ENCODE measurements around the gene DSG1. TPM values are rescaled to one million over a fixed set of nuclear protein-coding genes. Genes with fewer than 3 reads are reported as not detected.
A peak's percentile ranks its signal among the peaks of the same experiment; 100 is the strongest.

Gene DSG1
- total and polyA plus RNA-seq, 2 of the 13 experiments (the other 11 are each of a cell fraction or from before 2014, with no cell fraction given), result 0.04 TPM; not detected in 1

DNA sequence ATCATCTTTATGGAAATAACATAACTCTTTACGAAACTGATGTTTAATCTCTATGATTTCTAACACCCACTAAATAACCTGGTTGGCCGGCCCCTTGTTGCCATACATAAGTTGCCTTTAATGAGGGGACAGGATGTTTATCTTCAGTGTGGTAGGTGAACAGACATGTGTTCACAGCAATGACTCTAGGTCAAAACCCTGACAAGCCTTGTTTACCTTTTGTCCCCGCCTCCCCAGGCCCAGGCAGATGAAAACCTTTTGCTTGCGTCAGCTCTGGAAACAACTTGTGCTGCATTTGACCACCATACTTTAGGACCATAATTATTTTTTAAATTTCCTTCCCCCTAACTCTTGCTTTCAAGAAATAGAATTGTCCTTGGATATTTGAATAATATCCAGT is 55.7 kb downstream of the DSG1 start (continued):
- TF ChIP-seq ZNF446 (CRISPR knock-in tag; IDR thresholded peaks at IDR 0.05) (no peak), ZNF317 (CRISPR knock-in tag; IDR thresholded peaks at IDR 0.05) (0 out of 2 replicates have a peak, but pooled peaks have one; percentile 33), HDAC2 (CRISPR knock-in tag; IDR thresholded peaks at IDR 0.05) (0 out of 2 replicates have a peak, but pooled peaks have one; percentile 22), ETV5 (CRISPR knock-in tag; IDR thresholded peaks at IDR 0.05; ENCODE audit: borderline replicate concordance) (peak; percentile 73; the same call in 1 of the 2 replicates), NONO (IDR thresholded peaks at IDR 0.05) (no peak), NONO (CRISPR knock-in tag; conservative IDR thresholded peaks at IDR 0.05) (no peak), ISL2 (CRISPR knock-in tag; IDR thresholded peaks at IDR 0.05) (0 out of 2 replicates have a peak, but pooled peaks have one; percentile 32), CCAR2 (optimal IDR thresholded peaks at IDR 0.05; ENCODE audit: low read depth, low read length) (no peak), GTF3A (CRISPR knock-in tag; conservative IDR thresholded peaks at IDR 0.05) (no peak), ZFP90 (CRISPR knock-in tag; IDR thresholded peaks at IDR 0.05; ENCODE audit: borderline replicate concordance) (no peak), PHF20 (CRISPR knock-in tag; IDR thresholded peaks at IDR 0.05) (no peak), MED1 (CRISPR knock-in tag; IDR thresholded peaks at IDR 0.05) (peak; percentile 63), KLF16 (CRISPR knock-in tag; IDR thresholded peaks at IDR 0.05) (peak in 1 of 2 experiments; percentile 69; a peak in 1 of 4 replicates), ZNF775 (CRISPR knock-in tag; IDR thresholded peaks at IDR 0.05; ENCODE audit: borderline replicate concordance) (no peak), CSRNP1 (CRISPR knock-in tag; IDR thresholded peaks at IDR 0.05) (no peak), ZNF264 (CRISPR knock-in tag; IDR thresholded peaks at IDR 0.05) (no peak), TCF7L2 (IDR thresholded peaks at IDR 0.05; ENCODE audit: low read depth, low read length) (no peak), ZNF724P (CRISPR knock-in tag; IDR thresholded peaks at IDR 0.05; ENCODE audit: borderline replicate concordance) (no peak), IRF2 (CRISPR knock-in tag; IDR thresholded peaks at IDR 0.05) (peak; percentile 76)
- TF ChIP-seq, protein P1, sequence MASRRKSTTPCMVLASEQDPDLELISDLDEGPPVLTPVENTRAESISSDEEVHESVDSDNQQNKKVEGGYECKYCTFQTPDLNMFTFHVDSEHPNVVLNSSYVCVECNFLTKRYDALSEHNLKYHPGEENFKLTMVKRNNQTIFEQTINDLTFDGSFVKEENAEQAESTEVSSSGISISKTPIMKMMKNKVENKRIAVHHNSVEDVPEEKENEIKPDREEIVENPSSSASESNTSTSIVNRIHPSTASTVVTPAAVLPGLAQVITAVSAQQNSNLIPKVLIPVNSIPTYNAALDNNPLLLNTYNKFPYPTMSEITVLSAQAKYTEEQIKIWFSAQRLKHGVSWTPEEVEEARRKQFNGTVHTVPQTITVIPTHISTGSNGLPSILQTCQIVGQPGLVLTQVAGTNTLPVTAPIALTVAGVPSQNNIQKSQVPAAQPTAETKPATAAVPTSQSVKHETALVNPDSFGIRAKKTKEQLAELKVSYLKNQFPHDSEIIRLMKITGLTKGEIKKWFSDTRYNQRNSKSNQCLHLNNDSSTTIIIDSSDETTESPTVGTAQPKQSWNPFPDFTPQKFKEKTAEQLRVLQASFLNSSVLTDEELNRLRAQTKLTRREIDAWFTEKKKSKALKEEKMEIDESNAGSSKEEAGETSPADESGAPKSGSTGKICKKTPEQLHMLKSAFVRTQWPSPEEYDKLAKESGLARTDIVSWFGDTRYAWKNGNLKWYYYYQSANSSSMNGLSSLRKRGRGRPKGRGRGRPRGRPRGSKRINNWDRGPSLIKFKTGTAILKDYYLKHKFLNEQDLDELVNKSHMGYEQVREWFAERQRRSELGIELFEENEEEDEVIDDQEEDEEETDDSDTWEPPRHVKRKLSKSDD (CRISPR knock-in tag; IDR thresholded peaks at IDR 0.05; ENCODE audit: low read depth), result no peak
- TF ChIP-seq, protein P2, sequence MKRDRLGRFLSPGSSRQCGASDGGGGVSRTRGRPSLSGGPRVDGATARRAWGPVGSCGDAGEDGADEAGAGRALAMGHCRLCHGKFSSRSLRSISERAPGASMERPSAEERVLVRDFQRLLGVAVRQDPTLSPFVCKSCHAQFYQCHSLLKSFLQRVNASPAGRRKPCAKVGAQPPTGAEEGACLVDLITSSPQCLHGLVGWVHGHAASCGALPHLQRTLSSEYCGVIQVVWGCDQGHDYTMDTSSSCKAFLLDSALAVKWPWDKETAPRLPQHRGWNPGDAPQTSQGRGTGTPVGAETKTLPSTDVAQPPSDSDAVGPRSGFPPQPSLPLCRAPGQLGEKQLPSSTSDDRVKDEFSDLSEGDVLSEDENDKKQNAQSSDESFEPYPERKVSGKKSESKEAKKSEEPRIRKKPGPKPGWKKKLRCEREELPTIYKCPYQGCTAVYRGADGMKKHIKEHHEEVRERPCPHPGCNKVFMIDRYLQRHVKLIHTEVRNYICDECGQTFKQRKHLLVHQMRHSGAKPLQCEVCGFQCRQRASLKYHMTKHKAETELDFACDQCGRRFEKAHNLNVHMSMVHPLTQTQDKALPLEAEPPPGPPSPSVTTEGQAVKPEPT (CRISPR knock-in tag; IDR thresholded peaks at IDR 0.05; ENCODE audit: low read depth), result no peak
- TF ChIP-seq, protein P3, sequence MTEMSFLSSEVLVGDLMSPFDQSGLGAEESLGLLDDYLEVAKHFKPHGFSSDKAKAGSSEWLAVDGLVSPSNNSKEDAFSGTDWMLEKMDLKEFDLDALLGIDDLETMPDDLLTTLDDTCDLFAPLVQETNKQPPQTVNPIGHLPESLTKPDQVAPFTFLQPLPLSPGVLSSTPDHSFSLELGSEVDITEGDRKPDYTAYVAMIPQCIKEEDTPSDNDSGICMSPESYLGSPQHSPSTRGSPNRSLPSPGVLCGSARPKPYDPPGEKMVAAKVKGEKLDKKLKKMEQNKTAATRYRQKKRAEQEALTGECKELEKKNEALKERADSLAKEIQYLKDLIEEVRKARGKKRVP (CRISPR knock-in tag; IDR thresholded peaks at IDR 0.05), result peak in 1 of 2 experiments; percentile 90; a peak in 2 of 4 replicates
- TF ChIP-seq, protein P4, sequence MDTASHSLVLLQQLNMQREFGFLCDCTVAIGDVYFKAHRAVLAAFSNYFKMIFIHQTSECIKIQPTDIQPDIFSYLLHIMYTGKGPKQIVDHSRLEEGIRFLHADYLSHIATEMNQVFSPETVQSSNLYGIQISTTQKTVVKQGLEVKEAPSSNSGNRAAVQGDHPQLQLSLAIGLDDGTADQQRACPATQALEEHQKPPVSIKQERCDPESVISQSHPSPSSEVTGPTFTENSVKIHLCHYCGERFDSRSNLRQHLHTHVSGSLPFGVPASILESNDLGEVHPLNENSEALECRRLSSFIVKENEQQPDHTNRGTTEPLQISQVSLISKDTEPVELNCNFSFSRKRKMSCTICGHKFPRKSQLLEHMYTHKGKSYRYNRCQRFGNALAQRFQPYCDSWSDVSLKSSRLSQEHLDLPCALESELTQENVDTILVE (CRISPR knock-in tag; IDR thresholded peaks at IDR 0.05), result no peak
